Omental fat pad (tissue), 4 donors: ENCODE measurements around the gene SLC24A3. TPM values are rescaled to one million over a fixed set of nuclear protein-coding genes. Genes with fewer than 3 reads are reported as not detected.

ENCODE experiments used
- ATAC-seq: fragments of 150-250 bp; one replicate; pipeline ENCODE4 v1.9.1; 2016; ENCODE audit warnings: mild to moderate bottlenecking, moderate library complexity; ENCODE audit not compliant: low FRiP score
- DNase-seq: peaks from one replicate; pipeline ENCODE4 v3.0.0-alpha.2; 2019; ENCODE audit warnings: low spot score
- CTCF ChIP-seq, 3 donors: fragments of 450-650 bp; IDR thresholded peaks; one replicate each; pipeline ENCODE4 v1.5.1; 2016 to 2017; ENCODE audit warnings: antibody characterized with exemption in 3 of 3, mild to moderate bottlenecking in 3 of 3, moderate library complexity in 2 of 3
- total RNA-seq, 4 donors: library from RNA; depleted of rRNA; stranded (reverse); fragments of >200 nt; gene quantifications; one replicate each; pipeline ENCODE4 v1.1.0, GENCODE V29; 2016

SLC24A3 gene
- total RNA-seq, 4 donors from 2014 or later: 6.3 to 14.0 (median 9.2) TPM

- no peak for ATAC-seq
- no peak for DNase-seq
- no peak for TF ChIP-seq CTCF (IDR thresholded peaks at IDR 0.05)
Measured at GRCh38 chr20:19269737-19270340, 57.4 kb downstream of the SLC24A3 start.

- ATAC-seq (no peak), DNase-seq (no peak)
- no peak for TF ChIP-seq CTCF (IDR thresholded peaks at IDR 0.05)
Measured at GRCh38 chr20:19271879-19272651, 59.6 kb downstream of the SLC24A3 start.

- no peak for TF ChIP-seq CTCF (IDR thresholded peaks at IDR 0.05)
- no peak for DNase-seq
- no peak for ATAC-seq
Measured at GRCh38 chr20:19272976-19273654, 60.7 kb downstream of the SLC24A3 start.

- ATAC-seq: no peak
Measured at GRCh38 chr20:19274001-19274400, 61.6 kb downstream of the SLC24A3 start.

GRCh38 chr20:19274412-19275015 lies 62.1 kb downstream of the SLC24A3 start:
- DNase-seq: no peak
- TF ChIP-seq CTCF (IDR thresholded peaks at IDR 0.05): no peak
- no peak for ATAC-seq

More at GRCh38 chr20:19274001-19274400, 61.6 kb downstream of the SLC24A3 start:
- no peak for DNase-seq
- no peak for TF ChIP-seq CTCF (IDR thresholded peaks at IDR 0.05)

- ATAC-seq: no peak
- no peak for DNase-seq
- no peak for TF ChIP-seq CTCF (IDR thresholded peaks at IDR 0.05)
Measured at GRCh38 chr20:19275038-19275629, 62.7 kb downstream of the SLC24A3 start.
